ENCODE results near the gene NAT14.

Gene NAT14

GRCh38 chr19:55472463-55472862, 12.5 kb upstream of the NAT14 start:
- DNase-seq = no peak

GRCh38 chr19:55473225-55474012, 11.6 kb upstream of the NAT14 start:
- DNase-seq = no peak

- no peak for DNase-seq
Observed at GRCh38 chr19:55474269-55475265, 10.4 kb upstream of the NAT14 start.

- DNase-seq = peak; percentile 99
Observed at GRCh38 chr19:55476100-55476775, 8.8 kb upstream of the NAT14 start, which contains the start of gene ZNF628. Gene ZNF628, plus strand, starts transcription at chr19:55476617. Its CDS starts 3,294 bp downstream, at chr19:55479911.

- no peak for DNase-seq
Observed at GRCh38 chr19:55477905-55478304, 7.1 kb upstream of the NAT14 start.

GRCh38 chr19:55478364-55478763, 6.6 kb upstream of the NAT14 start:
- no peak for DNase-seq

- DNase-seq = no peak
Observed at GRCh38 chr19:55479045-55479444, 5.9 kb upstream of the NAT14 start.

- DNase-seq = no peak
Observed at GRCh38 chr19:55479451-55480230, 5.3 kb upstream of the NAT14 start.

GRCh38 chr19:55481148-55481793, 3.7 kb upstream of the NAT14 start:
- DNase-seq = no peak

- no peak for DNase-seq
Observed at GRCh38 chr19:55481794-55482155, 3.2 kb upstream of the NAT14 start.

- DNase-seq = no peak
Observed at GRCh38 chr19:55482156-55482961, 2.6 kb upstream of the NAT14 start.

GRCh38 chr19:55482967-55483705, 1.9 kb upstream of the NAT14 start:
- DNase-seq = no peak

- no peak for DNase-seq
Observed at GRCh38 chr19:55483706-55484592, 1.0 kb upstream of the NAT14 start.

GRCh38 chr19:55485439-55486011, 537 bp downstream of the NAT14 start:
- no peak for DNase-seq

- no peak for DNase-seq
Observed at GRCh38 chr19:55486043-55486970, 1.3 kb downstream of the NAT14 start.

GRCh38 chr19:55486971-55487923, 2.3 kb downstream of the NAT14 start:
- DNase-seq = no peak
